K562 (cell line): ENCODE data around the gene MLST8.

Experiments
- BHLHE40 ChIP-seq: IDR thresholded peaks from 2 replicates; pipeline ENCODE4 v1.6.1; 2011; ENCODE audit warnings: low read length, improper control_type of control experiment
- CBX2 ChIP-seq: fragments of 200-600 bp; sonication (generic); IDR thresholded peaks from one replicate; pipeline ENCODE4 v1.6.1; 2012; ENCODE audit warnings: mild to moderate bottlenecking, low read length, inconsistent platforms; ENCODE audit not compliant: insufficient read depth, poor library complexity, severe bottlenecking
- ELF2 ChIP-seq: fragments of 250-450 bp; sonication (Bioruptor Pico); IDR thresholded peaks from 2 replicates; pipeline ENCODE4 v1.5.0; 2021; ENCODE audit warnings: mild to moderate bottlenecking
- EP300 ChIP-seq: IDR thresholded peaks from 2 replicates; pipeline ENCODE4 v1.6.1; 2012; ENCODE audit warnings: low read length, improper control_type of control experiment
- KLF1 ChIP-seq: fragments of 450-650 bp; IDR thresholded peaks from 2 replicates; pipeline ENCODE4 v1.6.1; 2016; ENCODE audit warnings: missing genetic modification characterization, missing compliant biosample characterization
- MIER1 ChIP-seq: fragments of 450-650 bp; IDR thresholded peaks from 2 replicates; pipeline ENCODE4 v1.6.1; 2016; ENCODE audit warnings: antibody characterized with exemption, mild to moderate bottlenecking, low read depth
- POLR2B ChIP-seq: fragments of 450-650 bp; IDR thresholded peaks from 2 replicates; pipeline ENCODE4 v1.6.1; 2018; ENCODE audit warnings: low read depth; ENCODE audit not compliant: partially characterized antibody
- PTRF ChIP-seq: fragments of 450-650 bp; IDR thresholded peaks from 2 replicates; pipeline ENCODE4 v1.6.1; 2016; ENCODE audit warnings: mild to moderate bottlenecking, missing genetic modification characterization, missing compliant biosample characterization
- USF2 ChIP-seq: sonication (generic); formaldehyde crosslinking; IDR thresholded peaks from 2 replicates; pipeline ENCODE4 v1.5.0; 2020; ENCODE audit warnings: missing genetic modification reagents
- ZKSCAN1 ChIP-seq: fragments of 150-350 bp; IDR thresholded peaks from 2 replicates; pipeline ENCODE4 v1.6.1; 2016; ENCODE audit warnings: low read depth, low read length
- ZNF41 ChIP-seq: fragments of 250-450 bp; sonication (Bioruptor Pico); conservative IDR thresholded peaks from 2 replicates; pipeline ENCODE4 v1.4.0; 2020; ENCODE audit warnings: mild to moderate bottlenecking

GRCh38 chr16:2206780-2207433 is 1.7 kb downstream of the MLST8 start:
- TF ChIP-seq CBX2 (no peak), KLF1 (tag) (no peak), MIER1 (no peak), BHLHE40 (no peak), USF2 (CRISPR knock-in tag) (no peak), EP300 (no peak), ZKSCAN1 (no peak), PTRF (tag) (no peak), ZNF41 (CRISPR knock-in tag) (no peak), ELF2 (CRISPR knock-in tag) (no peak), POLR2B (no peak)
